SK-N-SH treated with all-trans-retinoic acid at 6 μM for 48 hours (cell line): ENCODE results near the gene ARFGEF3.

Source experiments
- ATAC-seq: fragments of 200-7000 bp; cut with Tn5 transposase; 3 replicates; pipeline ENCODE4 v1.9.1; 2020; ENCODE audit warnings: mild to moderate bottlenecking, moderate library complexity
- ARNTL ChIP-seq: fragments of 450-650 bp; formaldehyde crosslinking; IDR thresholded peaks from 2 replicates; pipeline ENCODE4 v1.5.0; 2020; ENCODE audit warnings: low read depth, mild to moderate bottlenecking, moderate library complexity, borderline replicate concordance
- BACH2 ChIP-seq: fragments of 250-450 bp; sonication (Bioruptor Pico); IDR thresholded peaks from 2 replicates; pipeline ENCODE4 v1.9.0; 2021; ENCODE audit warnings: mild to moderate bottlenecking, borderline replicate concordance
- CSDC2 ChIP-seq: fragments of 250-450 bp; sonication (Bioruptor Pico); IDR thresholded peaks from 2 replicates; pipeline ENCODE4 v1.5.0; 2020; ENCODE audit warnings: mild to moderate bottlenecking, moderate library complexity
- ESRRG ChIP-seq: fragments of 250-450 bp; sonication (Bioruptor Pico); IDR thresholded peaks from 2 replicates; pipeline ENCODE4 v1.6.1; 2021; ENCODE audit warnings: mild to moderate bottlenecking
- GLIS3 ChIP-seq: fragments of 250-450 bp; sonication (Bioruptor Pico); IDR thresholded peaks from 2 replicates; pipeline ENCODE4 v1.5.0; 2020; ENCODE audit warnings: mild to moderate bottlenecking, moderate library complexity
- ISL1 ChIP-seq: fragments of 250-450 bp; sonication (Bioruptor Pico); IDR thresholded peaks from 2 replicates; pipeline ENCODE4 v2.1.2; 2022; ENCODE audit warnings: mild to moderate bottlenecking, moderate library complexity
- OSR1 ChIP-seq: fragments of 250-450 bp; sonication (Bioruptor Pico); IDR thresholded peaks from 2 replicates; pipeline ENCODE4 v1.8.0; 2022; ENCODE audit warnings: moderate library complexity, mild to moderate bottlenecking, inconsistent platforms
- PPARA ChIP-seq: fragments of 250-450 bp; sonication (Bioruptor Pico); IDR thresholded peaks from 2 replicates; pipeline ENCODE4 v1.5.0; 2020; ENCODE audit warnings: mild to moderate bottlenecking, borderline replicate concordance
- RARB ChIP-seq: fragments of 250-450 bp; sonication (Bioruptor Pico); IDR thresholded peaks from 2 replicates; pipeline ENCODE4 v1.8.0; 2021; ENCODE audit warnings: mild to moderate bottlenecking, moderate library complexity
- SNAI2 ChIP-seq: fragments of 250-450 bp; sonication (Bioruptor Pico); IDR thresholded peaks from 2 replicates; pipeline ENCODE4 v1.5.0; 2020; ENCODE audit warnings: mild to moderate bottlenecking, moderate library complexity
- TCF4 ChIP-seq: fragments of 250-450 bp; sonication (Bioruptor Pico); IDR thresholded peaks from 2 replicates; pipeline ENCODE4 v1.8.0; 2021; ENCODE audit warnings: mild to moderate bottlenecking, moderate library complexity, borderline replicate concordance
- TOX ChIP-seq: fragments of 250-450 bp; sonication (Bioruptor Pico); IDR thresholded peaks from 2 replicates; pipeline ENCODE4 v1.8.0; 2021; ENCODE audit warnings: mild to moderate bottlenecking, moderate library complexity, borderline replicate concordance
- ZC3H10 ChIP-seq: fragments of 250-450 bp; sonication (Bioruptor Pico); IDR thresholded peaks from 2 replicates; pipeline ENCODE4 v1.5.1; 2021; ENCODE audit warnings: mild to moderate bottlenecking, moderate library complexity
- ZFP3 ChIP-seq: fragments of 250-450 bp; sonication (Bioruptor Pico); IDR thresholded peaks from 2 replicates; pipeline ENCODE4 v1.5.0; 2020; ENCODE audit warnings: mild to moderate bottlenecking, moderate library complexity
- ZFP30 ChIP-seq: fragments of 450-650 bp; formaldehyde crosslinking; IDR thresholded peaks from 2 replicates; pipeline ENCODE4 v1.5.0; 2022; ENCODE audit warnings: mild to moderate bottlenecking, moderate library complexity
- ZNF70 ChIP-seq: fragments of 450-650 bp; formaldehyde crosslinking; IDR thresholded peaks from 2 replicates; pipeline ENCODE4 v1.5.0; 2020; ENCODE audit warnings: mild to moderate bottlenecking, moderate library complexity
- ZNF8 ChIP-seq: fragments of 450-650 bp; formaldehyde crosslinking; IDR thresholded peaks from 2 replicates; pipeline ENCODE4 v1.5.0; 2020; ENCODE audit warnings: mild to moderate bottlenecking, moderate library complexity
- TF ChIP-seq, protein P1 (sequence below): fragments of 250-450 bp; sonication (Bioruptor Pico); IDR thresholded peaks from 2 replicates; pipeline ENCODE4 v1.5.1; 2020; ENCODE audit warnings: low read depth, mild to moderate bottlenecking, moderate library complexity
- TF ChIP-seq, protein P2 (sequence below): fragments of 250-450 bp; sonication (Bioruptor Pico); IDR thresholded peaks from 2 replicates; pipeline ENCODE4 v1.5.0; 2020; ENCODE audit warnings: mild to moderate bottlenecking, moderate library complexity
- TF ChIP-seq, protein P3 (sequence below): fragments of 250-450 bp; sonication (Bioruptor Pico); IDR thresholded peaks from 2 replicates; pipeline ENCODE4 v1.5.1; 2021; ENCODE audit warnings: mild to moderate bottlenecking, moderate library complexity
- TF ChIP-seq, protein P4 (sequence below): fragments of 250-450 bp; sonication (Bioruptor Pico); IDR thresholded peaks from 2 replicates; pipeline ENCODE4 v1.8.0; 2020; ENCODE audit warnings: mild to moderate bottlenecking, moderate library complexity, borderline replicate concordance
- TF ChIP-seq, protein P5 (sequence below): fragments of 250-450 bp; sonication (Bioruptor Pico); IDR thresholded peaks from 2 replicates; pipeline ENCODE4 v1.8.0; 2021; ENCODE audit warnings: low read depth, mild to moderate bottlenecking, moderate library complexity, borderline replicate concordance

Gene ARFGEF3

DNA sequence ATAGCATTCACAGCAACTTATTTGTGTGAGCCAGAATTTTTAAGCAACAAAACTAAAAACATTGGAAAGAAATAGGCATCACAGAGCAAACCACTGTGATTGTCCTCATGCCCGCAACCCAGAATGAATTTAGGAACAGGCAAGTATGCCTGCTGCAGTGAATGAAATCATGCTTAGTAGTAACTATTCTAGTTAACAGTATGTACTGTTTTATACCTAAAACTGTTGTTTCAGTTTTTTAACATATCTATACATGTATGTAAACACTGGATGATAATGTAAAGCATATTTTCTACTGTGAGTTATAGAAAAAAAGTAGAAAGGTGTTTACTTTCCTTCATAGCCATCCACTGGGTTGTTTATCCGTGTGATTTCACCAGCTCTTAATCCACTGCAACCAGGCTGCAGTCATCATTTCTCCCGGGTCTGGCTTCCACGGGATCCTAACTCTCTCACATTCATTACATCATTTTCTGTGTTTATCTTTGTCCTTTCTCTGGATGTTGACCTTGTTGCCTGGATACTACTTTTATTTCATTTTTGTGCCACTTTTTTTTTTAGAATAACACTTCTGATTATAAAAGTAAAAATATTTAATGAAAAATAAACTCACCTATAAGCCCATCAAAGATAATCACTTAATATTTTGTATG lies 3.6 kb upstream of the ARFGEF3 start:
- no peak for ATAC-seq
- TF ChIP-seq, protein P1, sequence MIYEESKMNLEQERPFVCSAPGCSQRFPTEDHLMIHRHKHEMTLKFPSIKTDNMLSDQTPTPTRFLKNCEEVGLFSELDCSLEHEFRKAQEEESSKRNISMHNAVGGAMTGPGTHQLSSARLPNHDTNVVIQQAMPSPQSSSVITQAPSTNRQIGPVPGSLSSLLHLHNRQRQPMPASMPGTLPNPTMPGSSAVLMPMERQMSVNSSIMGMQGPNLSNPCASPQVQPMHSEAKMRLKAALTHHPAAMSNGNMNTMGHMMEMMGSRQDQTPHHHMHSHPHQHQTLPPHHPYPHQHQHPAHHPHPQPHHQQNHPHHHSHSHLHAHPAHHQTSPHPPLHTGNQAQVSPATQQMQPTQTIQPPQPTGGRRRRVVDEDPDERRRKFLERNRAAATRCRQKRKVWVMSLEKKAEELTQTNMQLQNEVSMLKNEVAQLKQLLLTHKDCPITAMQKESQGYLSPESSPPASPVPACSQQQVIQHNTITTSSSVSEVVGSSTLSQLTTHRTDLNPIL: no peak
- TF ChIP-seq ZFP3 (CRISPR knock-in tag) (no peak), ARNTL (no peak), ISL1 (CRISPR knock-in tag) (no peak), ZNF70 (no peak), RARB (no peak), ZC3H10 (CRISPR knock-in tag) (no peak), CSDC2 (no peak), ESRRG (CRISPR knock-in tag) (no peak), PPARA (CRISPR knock-in tag) (no peak), GLIS3 (CRISPR knock-in tag) (no peak), ZFP30 (CRISPR knock-in tag) (no peak), BACH2 (CRISPR knock-in tag) (no peak), TOX (CRISPR knock-in tag) (no peak), TCF4 (no peak), OSR1 (CRISPR knock-in tag) (no peak), SNAI2 (CRISPR knock-in tag) (no peak)
- TF ChIP-seq, protein P2, sequence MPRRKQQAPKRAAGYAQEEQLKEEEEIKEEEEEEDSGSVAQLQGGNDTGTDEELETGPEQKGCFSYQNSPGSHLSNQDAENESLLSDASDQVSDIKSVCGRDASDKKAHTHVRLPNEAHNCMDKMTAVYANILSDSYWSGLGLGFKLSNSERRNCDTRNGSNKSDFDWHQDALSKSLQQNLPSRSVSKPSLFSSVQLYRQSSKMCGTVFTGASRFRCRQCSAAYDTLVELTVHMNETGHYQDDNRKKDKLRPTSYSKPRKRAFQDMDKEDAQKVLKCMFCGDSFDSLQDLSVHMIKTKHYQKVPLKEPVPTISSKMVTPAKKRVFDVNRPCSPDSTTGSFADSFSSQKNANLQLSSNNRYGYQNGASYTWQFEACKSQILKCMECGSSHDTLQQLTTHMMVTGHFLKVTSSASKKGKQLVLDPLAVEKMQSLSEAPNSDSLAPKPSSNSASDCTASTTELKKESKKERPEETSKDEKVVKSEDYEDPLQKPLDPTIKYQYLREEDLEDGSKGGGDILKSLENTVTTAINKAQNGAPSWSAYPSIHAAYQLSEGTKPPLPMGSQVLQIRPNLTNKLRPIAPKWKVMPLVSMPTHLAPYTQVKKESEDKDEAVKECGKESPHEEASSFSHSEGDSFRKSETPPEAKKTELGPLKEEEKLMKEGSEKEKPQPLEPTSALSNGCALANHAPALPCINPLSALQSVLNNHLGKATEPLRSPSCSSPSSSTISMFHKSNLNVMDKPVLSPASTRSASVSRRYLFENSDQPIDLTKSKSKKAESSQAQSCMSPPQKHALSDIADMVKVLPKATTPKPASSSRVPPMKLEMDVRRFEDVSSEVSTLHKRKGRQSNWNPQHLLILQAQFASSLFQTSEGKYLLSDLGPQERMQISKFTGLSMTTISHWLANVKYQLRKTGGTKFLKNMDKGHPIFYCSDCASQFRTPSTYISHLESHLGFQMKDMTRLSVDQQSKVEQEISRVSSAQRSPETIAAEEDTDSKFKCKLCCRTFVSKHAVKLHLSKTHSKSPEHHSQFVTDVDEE (CRISPR knock-in tag): no peak
- TF ChIP-seq, protein P3, sequence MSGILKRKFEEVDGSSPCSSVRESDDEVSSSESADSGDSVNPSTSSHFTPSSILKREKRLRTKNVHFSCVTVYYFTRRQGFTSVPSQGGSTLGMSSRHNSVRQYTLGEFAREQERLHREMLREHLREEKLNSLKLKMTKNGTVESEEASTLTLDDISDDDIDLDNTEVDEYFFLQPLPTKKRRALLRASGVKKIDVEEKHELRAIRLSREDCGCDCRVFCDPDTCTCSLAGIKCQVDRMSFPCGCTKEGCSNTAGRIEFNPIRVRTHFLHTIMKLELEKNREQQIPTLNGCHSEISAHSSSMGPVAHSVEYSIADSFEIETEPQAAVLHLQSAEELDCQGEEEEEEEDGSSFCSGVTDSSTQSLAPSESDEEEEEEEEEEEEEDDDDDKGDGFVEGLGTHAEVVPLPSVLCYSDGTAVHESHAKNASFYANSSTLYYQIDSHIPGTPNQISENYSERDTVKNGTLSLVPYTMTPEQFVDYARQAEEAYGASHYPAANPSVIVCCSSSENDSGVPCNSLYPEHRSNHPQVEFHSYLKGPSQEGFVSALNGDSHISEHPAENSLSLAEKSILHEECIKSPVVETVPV (CRISPR knock-in tag): no peak
- TF ChIP-seq, protein P4, sequence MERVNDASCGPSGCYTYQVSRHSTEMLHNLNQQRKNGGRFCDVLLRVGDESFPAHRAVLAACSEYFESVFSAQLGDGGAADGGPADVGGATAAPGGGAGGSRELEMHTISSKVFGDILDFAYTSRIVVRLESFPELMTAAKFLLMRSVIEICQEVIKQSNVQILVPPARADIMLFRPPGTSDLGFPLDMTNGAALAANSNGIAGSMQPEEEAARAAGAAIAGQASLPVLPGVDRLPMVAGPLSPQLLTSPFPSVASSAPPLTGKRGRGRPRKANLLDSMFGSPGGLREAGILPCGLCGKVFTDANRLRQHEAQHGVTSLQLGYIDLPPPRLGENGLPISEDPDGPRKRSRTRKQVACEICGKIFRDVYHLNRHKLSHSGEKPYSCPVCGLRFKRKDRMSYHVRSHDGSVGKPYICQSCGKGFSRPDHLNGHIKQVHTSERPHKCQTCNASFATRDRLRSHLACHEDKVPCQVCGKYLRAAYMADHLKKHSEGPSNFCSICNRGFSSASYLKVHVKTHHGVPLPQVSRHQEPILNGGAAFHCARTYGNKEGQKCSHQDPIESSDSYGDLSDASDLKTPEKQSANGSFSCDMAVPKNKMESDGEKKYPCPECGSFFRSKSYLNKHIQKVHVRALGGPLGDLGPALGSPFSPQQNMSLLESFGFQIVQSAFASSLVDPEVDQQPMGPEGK (CRISPR knock-in tag): no peak

DNA sequence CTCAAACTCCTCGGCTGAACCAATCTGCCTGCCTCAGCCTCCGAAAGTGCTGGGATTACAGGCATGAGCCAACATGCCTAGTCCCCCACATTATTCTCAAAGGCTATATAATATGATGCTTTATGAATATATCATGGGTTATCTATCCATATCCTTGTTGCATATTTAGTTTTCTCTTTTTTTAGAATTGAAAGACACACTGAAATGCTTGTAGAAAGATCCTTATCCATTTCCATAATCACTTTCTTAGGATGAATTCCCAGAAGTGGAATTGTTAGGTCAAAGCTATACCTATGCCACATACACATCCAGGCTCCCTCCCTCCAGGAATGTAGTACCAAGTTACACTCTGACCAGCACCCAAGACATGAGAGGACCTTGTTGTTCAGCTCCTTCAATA lies 2.5 kb upstream of the ARFGEF3 start:
- ATAC-seq: no peak

More for the DNA sequence above, 2.5 kb upstream of the ARFGEF3 start:
- TF ChIP-seq ISL1 (CRISPR knock-in tag) (no peak), GLIS3 (CRISPR knock-in tag) (no peak), SNAI2 (CRISPR knock-in tag) (no peak), CSDC2 (no peak), TOX (CRISPR knock-in tag) (no peak), ZC3H10 (CRISPR knock-in tag) (no peak), ZNF8 (CRISPR knock-in tag) (no peak), ESRRG (CRISPR knock-in tag) (no peak), RARB (no peak), TCF4 (no peak), PPARA (CRISPR knock-in tag) (no peak), ARNTL (no peak)
- TF ChIP-seq, protein P3 (CRISPR knock-in tag): no peak
- TF ChIP-seq, protein P4 (CRISPR knock-in tag): no peak
- TF ChIP-seq, protein P5, sequence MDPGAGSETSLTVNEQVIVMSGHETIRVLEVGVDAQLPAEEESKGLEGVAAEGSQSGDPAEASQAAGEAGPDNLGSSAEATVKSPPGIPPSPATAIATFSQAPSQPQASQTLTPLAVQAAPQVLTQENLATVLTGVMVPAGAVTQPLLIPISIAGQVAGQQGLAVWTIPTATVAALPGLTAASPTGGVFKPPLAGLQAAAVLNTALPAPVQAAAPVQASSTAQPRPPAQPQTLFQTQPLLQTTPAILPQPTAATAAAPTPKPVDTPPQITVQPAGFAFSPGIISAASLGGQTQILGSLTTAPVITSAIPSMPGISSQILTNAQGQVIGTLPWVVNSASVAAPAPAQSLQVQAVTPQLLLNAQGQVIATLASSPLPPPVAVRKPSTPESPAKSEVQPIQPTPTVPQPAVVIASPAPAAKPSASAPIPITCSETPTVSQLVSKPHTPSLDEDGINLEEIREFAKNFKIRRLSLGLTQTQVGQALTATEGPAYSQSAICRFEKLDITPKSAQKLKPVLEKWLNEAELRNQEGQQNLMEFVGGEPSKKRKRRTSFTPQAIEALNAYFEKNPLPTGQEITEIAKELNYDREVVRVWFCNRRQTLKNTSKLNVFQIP: no peak
